Neural crest cell (in vitro differentiated cells): ENCODE measurements around the gene SERTAD2. TPM values are rescaled to one million over a fixed set of nuclear protein-coding genes. Genes with fewer than 3 reads are reported as not detected.

Experiments
- DNase-seq: peaks from one replicate; pipeline ENCODE4 v3.0.0; 2021; ENCODE audit warnings: low read depth, mixed read lengths, low spot score
- H3K27ac Mint-ChIP-seq: one replicate; pipeline ENCODE4 v1.8.0; 2021; ENCODE audit warnings: mild to moderate bottlenecking, mixed read lengths; ENCODE audit not compliant: unreplicated experiment
- H3K27me3 Mint-ChIP-seq: 2 replicates; pipeline ENCODE4 v1.8.0; 2021; ENCODE audit warnings: low read depth, mild to moderate bottlenecking, mixed read lengths
- H3K36me3 Mint-ChIP-seq: 2 replicates; pipeline ENCODE4 v1.8.0; 2021; ENCODE audit warnings: low read depth, mild to moderate bottlenecking, mixed read lengths
- H3K4me1 Mint-ChIP-seq: 2 replicates; pipeline ENCODE4 v1.8.0; 2021; ENCODE audit warnings: mixed read lengths
- H3K4me3 Mint-ChIP-seq: one replicate; pipeline ENCODE4 v1.8.0; 2021; ENCODE audit warnings: mild to moderate bottlenecking, mixed read lengths
- H3K9me3 Mint-ChIP-seq: 2 replicates; pipeline ENCODE4 v1.8.0; 2021; ENCODE audit warnings: mixed read lengths
- total RNA-seq: library from RNA; stranded (reverse); gene quantifications from 2 replicates; pipeline ENCODE4 v1.2.1, GENCODE V29; 2021
- TF ChIP-seq, protein P1 (sequence below): fragments of 200-600 bp; sonication (generic); conservative IDR thresholded peaks from 2 replicates; pipeline ENCODE4 v1.5.0; 2021; ENCODE audit warnings: antibody characterized with exemption, mild to moderate bottlenecking

The SERTAD2 gene
- total RNA-seq, 1 donor from 2014 or later, result 16.8 TPM

DNA sequence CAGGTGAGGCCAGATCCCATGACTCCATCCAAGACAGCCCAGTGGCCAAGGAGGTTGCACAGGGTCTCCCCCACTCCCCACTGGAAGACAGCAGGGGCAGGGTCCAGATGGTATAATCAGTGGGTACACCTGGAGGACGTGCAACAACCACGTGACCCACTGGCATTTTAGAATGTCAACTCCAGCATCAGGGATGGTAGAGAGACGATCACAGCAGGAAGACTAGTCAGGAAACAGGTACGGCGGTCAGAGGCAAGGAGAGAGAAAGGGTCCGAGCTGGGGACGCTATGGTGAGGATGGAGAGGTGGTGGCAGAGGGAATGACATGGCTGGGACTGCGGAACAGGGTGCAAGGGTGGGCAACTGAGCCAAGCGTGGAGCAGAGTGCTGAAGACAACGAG, 23.0 kb downstream of the SERTAD2 start:
- H3K36me3 Mint-ChIP-seq, result peaks cover 17% of the 10 kb centered on the region
- H3K4me3 Mint-ChIP-seq, result no peak overlapping the region
- DNase-seq, result no peak
- H3K9me3 Mint-ChIP-seq, result no peaks in the 10 kb centered on the region
- TF ChIP-seq, protein P1, sequence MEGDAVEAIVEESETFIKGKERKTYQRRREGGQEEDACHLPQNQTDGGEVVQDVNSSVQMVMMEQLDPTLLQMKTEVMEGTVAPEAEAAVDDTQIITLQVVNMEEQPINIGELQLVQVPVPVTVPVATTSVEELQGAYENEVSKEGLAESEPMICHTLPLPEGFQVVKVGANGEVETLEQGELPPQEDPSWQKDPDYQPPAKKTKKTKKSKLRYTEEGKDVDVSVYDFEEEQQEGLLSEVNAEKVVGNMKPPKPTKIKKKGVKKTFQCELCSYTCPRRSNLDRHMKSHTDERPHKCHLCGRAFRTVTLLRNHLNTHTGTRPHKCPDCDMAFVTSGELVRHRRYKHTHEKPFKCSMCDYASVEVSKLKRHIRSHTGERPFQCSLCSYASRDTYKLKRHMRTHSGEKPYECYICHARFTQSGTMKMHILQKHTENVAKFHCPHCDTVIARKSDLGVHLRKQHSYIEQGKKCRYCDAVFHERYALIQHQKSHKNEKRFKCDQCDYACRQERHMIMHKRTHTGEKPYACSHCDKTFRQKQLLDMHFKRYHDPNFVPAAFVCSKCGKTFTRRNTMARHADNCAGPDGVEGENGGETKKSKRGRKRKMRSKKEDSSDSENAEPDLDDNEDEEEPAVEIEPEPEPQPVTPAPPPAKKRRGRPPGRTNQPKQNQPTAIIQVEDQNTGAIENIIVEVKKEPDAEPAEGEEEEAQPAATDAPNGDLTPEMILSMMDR, result no peak
- H3K27ac Mint-ChIP-seq, result no peak overlapping the region
- H3K27me3 Mint-ChIP-seq, result no peaks in the 10 kb centered on the region
- peaks cover 75% of the 10 kb centered on the region for H3K4me1 Mint-ChIP-seq

DNA sequence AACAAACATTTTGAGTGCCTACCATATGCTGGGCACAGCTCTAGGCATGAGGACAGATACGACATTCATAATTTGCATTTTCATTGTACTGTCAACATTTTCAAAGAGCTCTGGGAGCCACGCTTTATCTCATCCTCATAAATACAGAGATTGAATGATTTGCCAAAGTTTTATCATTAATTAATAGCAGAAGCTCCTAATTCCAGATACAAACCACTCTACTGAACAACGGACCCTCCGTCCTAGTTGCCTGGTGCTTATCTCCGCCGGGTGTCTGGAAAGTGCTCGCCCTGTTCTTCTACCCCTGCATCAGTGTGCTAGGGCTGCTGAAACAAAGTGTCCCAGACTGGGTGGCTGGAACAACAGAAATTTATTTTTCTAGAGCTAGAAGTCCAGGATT, 23.8 kb downstream of the SERTAD2 start:
- Mint-ChIP-seq H3K9me3 (no peaks in the 10 kb centered on the region), H3K27me3 (no peaks in the 10 kb centered on the region), H3K4me1 (peaks cover 77% of the 10 kb centered on the region), H3K4me3 (no peak overlapping the region), H3K27ac (no peak overlapping the region), H3K36me3 (peaks cover 14% of the 10 kb centered on the region)
- TF ChIP-seq, protein P1, result no peak
- no peak for DNase-seq

DNA sequence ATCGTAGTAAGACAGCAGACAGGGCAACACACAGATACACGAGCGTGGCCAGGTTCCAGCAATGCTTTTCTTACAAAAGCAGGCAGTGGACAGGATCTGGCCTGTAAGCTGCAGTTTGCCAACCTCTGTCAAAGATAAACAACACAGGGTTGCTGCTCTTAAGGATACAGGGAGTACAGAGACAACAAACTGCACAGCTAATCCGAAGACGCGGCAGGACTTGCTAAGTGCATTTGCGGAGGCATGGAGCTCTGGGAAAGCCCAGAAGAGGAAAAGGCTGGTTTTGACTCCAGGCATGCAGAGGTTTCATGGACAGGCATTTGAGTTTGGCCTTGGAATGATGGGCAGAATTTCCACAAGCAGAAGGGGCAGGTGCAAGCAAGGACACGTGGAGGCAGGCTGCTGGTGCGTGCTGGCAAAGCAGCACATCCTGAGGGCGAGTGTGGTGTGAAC, 24.4 kb downstream of the SERTAD2 start:
- TF ChIP-seq, protein P1, result no peak
- no peak overlapping the region for H3K4me3 Mint-ChIP-seq
- H3K36me3 Mint-ChIP-seq, result peaks cover 11% of the 10 kb centered on the region
- no peak for DNase-seq
- H3K27ac Mint-ChIP-seq, result no peak overlapping the region
- H3K9me3 Mint-ChIP-seq, result no peaks in the 10 kb centered on the region
- H3K4me1 Mint-ChIP-seq, result peaks cover 72% of the 10 kb centered on the region
- no peaks in the 10 kb centered on the region for H3K27me3 Mint-ChIP-seq

DNA sequence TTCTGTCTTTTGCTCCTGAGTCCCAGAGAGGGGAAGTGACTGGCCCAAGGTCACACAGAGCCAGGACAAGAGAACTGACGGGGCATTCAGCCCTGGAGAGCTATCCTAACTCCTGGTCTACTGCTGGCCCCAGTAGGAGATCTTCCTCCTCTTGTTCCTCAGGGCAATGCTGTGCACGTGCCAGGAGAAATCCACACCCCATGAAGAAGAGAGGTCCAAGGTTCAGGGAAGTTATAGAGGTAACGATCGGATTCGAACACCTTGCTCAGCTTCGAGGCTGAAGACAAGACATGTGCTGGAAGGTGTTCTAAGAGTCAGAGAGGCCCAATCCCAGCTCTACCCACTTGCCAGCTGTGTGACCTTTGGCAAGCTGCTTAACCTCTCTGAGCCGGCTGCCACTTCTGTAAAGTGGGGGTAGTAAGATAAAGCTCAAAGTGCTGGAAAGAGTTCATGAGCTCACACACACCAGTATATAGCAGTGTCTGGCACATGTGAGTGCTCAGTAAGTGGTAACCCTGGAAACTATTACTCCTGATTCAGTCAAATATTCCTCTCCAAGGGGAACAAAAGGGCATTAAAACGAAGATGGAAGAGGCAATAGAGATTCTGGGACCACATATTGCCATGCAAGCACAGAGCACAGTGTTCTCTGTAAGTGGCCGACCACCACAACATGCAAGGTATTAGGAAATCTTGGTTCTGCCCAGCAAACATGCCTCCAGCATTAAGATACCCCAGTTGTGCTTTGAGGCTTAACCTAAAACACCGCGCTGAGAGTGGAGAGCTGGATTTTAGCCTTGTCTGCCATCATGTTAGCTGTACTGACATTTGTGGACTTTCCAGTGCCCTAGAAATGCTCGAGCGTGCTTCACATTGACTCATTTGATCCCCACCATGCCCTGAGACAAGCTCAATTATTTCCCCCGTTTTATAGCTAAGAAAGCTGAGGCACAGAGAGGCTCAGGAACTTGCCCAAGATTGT, 25.6 kb downstream of the SERTAD2 start:
- no peak for DNase-seq
- H3K4me1 Mint-ChIP-seq, result peaks cover 66% of the 10 kb centered on the region
- H3K27me3 Mint-ChIP-seq, result no peaks in the 10 kb centered on the region
- peaks cover 7% of the 10 kb centered on the region for H3K36me3 Mint-ChIP-seq
- H3K9me3 Mint-ChIP-seq, result no peaks in the 10 kb centered on the region
- H3K4me3 Mint-ChIP-seq, result no peak overlapping the region
- H3K27ac Mint-ChIP-seq, result peak overlapping the region; percentile 64
- TF ChIP-seq, protein P1, result no peak

DNA sequence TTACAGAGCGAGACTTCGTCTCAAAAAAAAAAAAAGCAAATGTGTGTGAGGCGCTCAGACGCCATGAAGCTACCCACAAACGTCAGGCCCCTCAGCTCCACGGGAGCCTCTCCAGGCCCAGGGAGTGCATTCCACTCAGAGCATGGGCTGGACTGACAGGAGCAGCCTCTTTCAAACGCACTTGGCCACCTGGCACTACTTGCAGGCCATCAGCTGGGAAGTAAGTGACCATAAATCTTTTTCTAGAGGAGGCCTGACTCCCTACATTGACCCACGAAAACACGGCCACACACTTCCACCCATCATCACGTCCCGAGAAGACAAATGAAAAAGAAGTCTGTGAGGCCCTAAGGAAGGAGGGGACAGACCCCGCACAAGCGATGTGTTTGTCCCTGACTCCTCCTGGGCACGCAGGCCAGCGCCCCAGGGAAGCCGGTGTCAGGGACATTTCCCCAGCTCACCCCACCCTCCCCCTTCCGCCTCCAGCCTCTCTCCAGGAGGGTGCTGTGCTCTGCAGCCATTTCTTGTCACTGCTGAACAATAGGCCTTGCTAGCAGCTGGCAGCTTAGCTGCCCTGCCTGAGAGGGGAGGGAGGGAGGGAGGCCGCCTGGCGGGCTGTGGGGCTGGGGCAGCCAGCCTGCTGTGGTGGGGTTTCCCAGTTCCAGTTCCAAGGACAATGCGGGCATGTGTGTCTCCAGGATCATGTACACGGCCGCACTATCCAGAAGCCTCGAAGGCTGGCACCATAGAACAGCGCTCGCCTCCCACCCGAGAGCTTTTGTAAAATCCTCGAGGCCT, 26.6 kb downstream of the SERTAD2 start:
- H3K9me3 Mint-ChIP-seq, result no peaks in the 10 kb centered on the region
- DNase-seq, result peak; percentile 41
- H3K36me3 Mint-ChIP-seq, result peaks cover 7% of the 10 kb centered on the region
- H3K27me3 Mint-ChIP-seq, result no peaks in the 10 kb centered on the region
- peak overlapping the region; percentile 97 for H3K27ac Mint-ChIP-seq
- H3K4me1 Mint-ChIP-seq, result peaks cover 70% of the 10 kb centered on the region
- TF ChIP-seq, protein P1, result no peak
- H3K4me3 Mint-ChIP-seq, result no peak overlapping the region
